Fibroblast of skin of right quadriceps (primary cell): ENCODE results near the gene SERPIND1.
A peak's percentile ranks its signal among the peaks of the same experiment; 100 is the strongest.

Experiments
- DNase-seq: peaks from one replicate; pipeline ENCODE4 v3.0.0-alpha.2; 2013

The SERPIND1 gene

DNA sequence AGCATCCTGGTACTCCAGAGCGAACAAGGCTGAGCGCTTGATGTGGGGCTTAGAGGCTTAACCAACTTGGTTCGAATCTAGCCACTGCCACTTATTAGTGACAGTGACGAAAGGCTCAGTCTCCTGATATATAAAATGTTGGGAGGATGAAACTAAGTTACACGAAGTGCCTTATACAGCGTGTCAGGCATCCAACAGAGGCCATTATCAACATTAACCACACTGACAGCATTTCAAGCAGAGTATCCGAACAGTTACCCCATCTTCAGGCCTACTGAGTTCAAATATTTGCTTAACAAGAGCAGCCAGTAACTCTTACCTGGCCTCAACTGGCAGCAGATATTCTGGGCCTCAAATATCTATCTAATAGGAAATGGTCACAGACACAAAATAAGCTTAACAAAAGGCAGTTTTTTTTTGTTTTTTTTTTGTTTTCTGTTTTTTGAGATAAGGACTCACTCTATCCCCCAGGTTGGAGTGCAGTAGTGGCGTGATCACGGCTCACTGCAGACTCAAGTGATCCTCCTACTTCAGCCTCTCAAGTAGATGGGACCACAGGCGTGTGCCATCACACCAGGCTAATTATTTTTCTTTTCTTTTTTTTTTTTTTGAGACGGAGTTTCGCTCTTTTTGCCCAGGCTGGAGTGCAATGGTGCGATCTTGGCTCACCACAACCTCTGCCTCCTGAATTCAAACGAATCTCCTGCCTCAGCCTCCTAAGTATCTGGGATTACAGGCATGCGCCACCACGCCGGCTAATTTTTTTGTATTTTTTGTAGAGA lies 2.9 kb downstream of the SERPIND1 start:
- DNase-seq = no peak

DNA sequence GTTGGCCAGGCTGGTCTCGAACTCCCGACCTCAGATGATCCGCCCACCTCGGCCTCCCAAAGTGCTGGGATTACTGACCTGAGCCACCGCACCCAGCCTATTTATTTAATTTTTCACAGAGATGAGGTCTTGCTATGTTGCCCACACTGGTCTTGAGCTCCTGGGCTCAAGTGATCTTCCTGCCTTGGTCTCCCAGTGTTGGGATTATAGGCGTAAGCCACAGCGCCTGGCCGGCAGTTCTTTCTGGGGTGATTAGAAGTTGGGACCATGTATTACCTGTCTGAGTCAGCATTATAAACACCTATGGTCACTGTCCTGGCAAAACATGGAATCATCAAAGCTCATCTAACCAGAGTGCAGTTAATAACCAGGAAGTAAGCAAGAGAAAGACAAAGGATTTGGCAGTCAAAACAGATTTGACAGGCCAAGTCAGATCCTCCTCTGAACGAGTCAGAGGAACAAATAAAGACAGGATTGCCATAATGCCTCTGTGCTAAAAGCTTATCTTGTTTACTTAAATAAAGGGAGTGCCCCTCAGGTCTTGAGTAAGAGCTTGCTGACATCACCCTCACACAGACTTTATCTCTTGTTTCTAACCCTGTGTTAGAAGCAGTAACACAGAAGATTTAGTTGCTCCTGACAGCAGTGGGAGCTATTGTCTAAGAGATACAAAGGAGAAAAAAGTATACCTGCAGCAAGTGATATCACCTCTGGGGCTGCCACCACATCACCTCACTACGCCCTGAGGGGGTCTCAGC lies 3.7 kb downstream of the SERPIND1 start:
- peak; percentile 14 for DNase-seq

DNA sequence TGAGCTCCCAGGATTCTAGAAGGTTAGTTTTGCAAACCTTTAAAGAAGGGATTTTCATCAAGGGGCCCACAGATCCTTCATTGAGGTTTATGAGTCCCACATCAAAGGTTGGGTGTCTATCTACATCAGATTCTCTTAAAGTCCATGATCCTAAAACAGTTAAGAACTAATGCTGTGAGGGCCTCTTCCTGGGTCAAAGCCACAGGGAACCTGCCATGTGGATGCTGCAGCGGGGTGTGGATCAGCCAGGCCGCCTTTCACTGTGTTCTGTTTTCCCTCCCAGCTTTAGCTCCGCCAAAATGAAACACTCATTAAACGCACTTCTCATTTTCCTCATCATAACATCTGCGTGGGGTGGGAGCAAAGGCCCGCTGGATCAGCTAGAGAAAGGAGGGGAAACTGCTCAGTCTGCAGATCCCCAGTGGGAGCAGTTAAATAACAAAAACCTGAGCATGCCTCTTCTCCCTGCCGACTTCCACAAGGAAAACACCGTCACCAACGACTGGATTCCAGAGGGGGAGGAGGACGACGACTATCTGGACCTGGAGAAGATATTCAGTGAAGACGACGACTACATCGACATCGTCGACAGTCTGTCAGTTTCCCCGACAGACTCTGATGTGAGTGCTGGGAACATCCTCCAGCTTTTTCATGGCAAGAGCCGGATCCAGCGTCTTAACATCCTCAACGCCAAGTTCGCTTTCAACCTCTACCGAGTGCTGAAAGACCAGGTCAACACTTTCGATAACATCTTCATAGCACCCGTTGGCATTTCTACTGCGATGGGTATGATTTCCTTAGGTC lies 5.3 kb downstream of the SERPIND1 start:
- DNase-seq = no peak

DNA sequence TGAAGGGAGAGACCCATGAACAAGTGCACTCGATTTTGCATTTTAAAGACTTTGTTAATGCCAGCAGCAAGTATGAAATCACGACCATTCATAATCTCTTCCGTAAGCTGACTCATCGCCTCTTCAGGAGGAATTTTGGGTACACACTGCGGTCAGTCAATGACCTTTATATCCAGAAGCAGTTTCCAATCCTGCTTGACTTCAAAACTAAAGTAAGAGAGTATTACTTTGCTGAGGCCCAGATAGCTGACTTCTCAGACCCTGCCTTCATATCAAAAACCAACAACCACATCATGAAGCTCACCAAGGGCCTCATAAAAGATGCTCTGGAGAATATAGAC lies 5.9 kb downstream of the SERPIND1 start:
- DNase-seq = no peak

DNA sequence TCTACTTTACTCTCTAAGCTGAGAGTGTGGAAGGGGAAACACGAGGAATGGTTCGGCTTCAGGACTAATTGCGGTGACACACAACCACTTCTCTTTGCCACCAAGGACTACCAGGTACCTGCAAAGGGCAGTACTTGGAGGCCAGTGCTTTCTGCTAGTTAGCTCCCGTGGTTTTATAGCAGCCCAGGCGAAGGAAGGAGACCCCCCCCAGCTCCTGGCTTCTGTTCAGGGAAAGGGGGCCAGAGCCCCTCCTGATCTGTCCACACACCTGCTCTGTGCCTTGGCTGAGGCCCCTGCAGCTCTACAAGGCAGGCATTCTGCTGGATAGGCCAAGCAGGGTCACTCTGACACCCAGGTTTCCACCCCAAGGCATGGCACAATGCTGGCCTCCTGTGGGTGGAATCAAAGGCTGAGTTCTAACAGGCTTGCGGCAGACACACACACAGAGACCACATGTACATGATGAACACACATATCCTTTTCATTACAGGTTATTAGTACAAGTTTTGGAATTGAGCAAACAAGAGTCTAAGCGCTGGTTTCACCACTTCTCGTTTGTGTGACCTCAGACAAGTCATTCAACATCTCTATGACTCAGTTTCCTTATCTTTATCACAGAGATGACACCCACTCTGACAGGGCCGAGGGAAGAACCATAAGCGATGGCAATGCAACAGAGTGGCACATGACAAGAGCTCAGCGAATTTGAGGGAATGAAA lies 7.5 kb downstream of the SERPIND1 start:
- DNase-seq = no peak

DNA sequence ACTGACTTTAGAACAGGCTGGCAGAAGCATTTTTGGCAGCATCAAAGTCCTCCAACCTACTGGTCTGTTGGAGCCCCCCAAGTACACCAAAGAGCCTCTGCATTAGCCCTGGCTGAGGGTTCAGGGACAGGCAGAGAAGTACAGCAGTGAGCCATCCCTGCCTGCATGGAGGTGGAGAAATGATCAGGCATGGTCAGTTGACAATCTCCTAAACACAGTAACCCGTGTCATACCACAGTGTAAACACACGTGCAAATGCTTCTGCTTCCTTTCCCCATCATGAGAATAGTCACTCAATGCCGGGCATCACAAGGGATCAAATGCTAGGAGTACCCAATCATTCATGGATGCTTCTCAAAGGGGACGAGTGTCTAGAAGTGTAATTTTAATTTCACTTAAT lies 8.2 kb downstream of the SERPIND1 start:
- DNase-seq = no peak

DNA sequence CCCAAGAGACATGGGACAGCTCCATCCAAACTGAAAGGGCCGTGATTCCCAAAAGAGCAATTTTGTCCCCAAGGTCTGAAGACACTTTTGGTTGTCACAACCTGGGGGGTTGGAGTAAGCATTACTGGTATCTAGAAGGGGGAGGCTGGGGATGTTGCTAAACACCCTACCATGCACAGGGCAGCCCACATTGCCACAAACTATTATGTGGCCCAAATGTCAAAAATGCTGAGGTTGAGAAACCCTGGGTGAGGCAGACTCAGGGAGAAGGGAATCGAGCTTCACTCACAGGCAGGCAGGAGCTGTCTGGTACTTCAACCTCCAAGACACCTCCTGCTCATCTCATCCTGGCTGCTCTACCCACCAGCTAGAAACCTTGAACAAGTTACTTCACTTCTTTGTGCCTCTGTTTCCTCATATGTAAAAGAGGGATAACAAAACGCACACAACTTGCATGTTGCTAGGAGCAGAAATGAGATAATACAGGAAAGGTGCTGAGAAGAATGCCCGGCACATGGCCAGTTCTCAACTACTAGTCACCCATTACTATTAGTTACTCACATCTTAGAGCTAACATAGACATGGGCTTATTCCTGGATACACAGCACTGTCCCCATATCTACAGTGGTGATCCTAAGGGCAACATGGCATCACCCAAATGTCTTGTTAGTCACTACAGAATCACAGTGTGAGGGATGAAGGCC lies 8.8 kb downstream of the SERPIND1 start:
- no peak for DNase-seq

DNA sequence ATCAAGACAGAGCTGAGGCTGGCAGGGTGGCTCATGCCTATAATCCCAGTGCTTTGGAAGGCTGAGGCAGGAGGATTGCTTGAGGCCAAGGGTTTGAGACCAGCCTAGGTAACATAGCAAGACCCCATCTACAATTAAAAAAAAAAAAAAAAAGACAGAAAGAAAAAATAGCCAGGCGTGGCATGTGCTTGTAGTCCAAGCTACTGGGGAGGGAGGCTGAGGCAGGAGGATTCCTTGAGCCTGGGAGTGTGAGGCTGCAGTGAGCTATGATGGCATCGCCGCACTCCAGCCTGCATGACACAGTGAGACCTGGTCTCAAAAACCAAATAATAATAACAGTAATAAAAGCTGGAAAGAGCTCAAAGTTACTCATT lies 9.4 kb downstream of the SERPIND1 start:
- DNase-seq = no peak

DNA sequence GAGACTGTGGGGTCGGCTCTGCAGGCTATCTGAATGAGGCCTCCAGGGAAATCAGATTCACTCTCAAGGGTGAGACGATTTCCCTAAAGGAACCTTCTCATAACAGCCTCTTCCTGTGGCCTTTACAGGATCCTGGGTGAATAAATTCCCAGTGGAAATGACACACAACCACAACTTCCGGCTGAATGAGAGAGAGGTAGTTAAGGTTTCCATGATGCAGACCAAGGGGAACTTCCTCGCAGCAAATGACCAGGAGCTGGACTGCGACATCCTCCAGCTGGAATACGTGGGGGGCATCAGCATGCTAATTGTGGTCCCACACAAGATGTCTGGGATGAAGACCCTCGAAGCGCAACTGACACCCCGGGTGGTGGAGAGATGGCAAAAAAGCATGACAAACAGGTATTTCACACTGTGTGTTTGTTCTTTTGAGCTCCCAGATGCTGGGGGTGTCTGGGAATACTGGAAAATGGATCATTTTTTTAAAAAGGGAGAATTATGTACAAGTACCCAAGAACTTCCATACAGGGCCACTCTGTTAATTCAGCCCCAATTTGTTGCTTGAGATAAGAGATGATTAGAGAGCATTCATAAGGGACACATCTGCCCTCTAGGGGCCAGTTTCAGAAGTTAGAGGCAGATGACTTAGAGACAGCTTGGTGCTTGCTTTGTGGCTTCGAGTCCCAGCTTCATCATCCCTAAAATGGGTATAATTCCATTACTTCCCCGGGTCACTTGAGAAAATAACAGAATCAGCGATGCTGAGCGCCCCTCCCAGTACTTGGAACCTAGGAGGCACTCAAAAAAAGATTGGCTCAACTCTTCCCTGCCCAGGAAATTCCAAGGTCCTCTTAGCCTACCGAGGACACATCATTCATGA lies 10.2 kb downstream of the SERPIND1 start:
- peak; percentile 51 for DNase-seq

DNA sequence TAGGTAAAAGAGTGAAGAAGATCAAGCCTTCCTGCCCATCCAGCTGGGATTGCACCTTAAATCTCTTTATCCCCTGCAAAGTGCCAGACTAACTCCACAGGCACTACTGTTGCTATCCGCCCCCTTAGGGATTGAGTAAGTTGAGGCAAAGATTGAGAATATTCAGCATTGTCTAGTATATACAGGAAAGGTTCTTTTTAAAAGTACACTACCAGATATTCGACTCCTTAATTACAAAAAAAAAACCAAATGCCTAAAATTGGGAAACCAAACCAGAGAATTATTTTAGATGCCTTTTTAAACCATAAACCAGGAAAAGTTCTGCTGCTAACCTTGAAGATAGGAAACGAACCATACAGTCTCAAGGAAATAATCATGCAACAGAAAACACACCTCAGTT lies 11.5 kb downstream of the SERPIND1 start:
- DNase-seq = no peak

DNA sequence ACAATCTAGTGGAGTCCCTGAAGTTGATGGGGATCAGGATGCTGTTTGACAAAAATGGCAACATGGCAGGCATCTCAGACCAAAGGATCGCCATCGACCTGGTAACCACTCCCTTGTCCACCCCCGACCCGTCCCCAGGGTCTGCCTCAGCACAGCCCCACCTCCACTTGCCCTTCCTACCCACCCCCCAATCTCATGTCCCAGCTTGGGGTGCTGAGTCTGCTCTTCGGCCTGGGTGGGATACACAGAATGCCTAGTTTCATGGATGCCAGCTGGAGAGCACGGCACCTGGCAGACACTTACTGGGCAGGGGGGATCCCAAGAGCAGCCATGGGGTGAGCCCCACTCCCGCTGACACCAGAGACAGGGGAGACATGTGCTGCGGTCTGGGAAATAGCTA lies 12.1 kb downstream of the SERPIND1 start:
- DNase-seq = no peak

DNA sequence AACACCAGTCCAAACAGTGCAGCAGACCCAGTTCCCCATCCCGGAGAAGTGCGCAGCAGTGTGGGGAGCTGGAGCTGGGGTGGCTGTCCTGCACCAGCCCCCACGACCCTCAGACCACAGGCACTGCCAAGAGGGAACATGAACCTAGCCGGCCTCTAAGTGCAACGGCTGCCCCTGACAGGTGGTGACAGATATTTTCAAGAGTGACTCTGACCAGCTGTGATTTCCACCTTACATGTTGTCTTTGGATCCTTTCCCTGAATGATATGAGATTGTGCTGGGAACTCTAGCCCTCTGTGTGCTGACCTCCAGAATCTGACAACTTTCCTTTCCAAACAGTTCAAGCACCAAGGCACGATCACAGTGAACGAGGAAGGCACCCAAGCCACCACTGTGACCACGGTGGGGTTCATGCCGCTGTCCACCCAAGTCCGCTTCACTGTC lies 12.6 kb downstream of the SERPIND1 start:
- DNase-seq = no peak

DNA sequence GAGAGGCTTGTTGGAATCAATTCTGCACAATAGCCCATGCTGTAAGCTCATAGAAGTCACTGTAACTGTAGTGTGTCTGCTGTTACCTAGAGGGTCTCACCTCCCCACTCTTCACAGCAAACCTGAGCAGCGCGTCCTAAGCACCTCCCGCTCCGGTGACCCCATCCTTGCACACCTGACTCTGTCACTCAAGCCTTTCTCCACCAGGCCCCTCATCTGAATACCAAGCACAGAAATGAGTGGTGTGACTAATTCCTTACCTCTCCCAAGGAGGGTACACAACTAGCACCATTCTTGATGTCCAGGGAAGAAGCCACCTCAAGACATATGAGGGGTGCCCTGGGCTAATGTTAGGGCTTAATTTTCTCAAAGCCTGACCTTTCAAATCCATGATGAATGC lies 13.3 kb downstream of the SERPIND1 start:
- DNase-seq = no peak

DNA sequence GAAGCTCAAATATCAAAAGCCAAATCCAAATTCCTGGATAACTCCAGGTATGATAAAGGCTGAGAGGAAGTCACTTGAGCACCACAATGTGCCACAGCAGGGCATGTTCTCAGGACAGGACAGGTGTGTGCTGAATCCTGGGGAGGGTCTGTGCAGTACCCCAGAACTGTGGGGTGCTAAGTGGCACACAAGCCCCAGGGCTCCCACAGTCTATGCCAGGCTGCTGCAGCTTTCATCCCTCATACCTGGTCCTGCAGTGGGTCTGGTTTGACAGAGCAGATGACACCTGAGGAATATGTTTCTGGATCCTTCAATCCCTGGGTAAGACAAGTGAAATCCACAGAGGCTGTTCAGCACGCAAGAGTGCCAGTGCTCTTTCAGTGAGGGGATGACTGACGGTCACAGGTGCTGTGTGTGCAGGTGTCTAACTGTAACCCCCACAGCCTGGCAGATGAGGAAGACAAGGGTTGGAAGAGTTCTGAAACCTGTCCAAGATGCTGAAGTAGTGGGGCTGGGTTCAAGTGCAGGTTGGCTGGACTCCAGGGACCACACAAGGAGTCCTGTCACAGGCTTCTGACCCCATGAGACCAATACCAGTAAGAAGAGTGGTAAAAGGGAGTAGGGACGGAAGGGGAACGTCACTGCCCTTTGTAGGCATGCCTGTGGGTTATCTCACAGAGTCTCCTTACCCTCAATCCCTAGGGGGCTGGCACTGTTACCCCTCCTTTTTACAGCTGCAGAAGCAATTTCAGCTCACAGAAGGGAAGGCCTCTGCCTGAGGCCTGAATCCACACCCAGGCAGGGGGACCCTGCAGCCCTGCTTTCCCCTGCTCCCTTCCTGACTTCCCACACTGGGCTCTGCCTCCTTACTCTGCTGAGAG lies 14.1 kb downstream of the SERPIND1 start:
- no peak for DNase-seq

DNA sequence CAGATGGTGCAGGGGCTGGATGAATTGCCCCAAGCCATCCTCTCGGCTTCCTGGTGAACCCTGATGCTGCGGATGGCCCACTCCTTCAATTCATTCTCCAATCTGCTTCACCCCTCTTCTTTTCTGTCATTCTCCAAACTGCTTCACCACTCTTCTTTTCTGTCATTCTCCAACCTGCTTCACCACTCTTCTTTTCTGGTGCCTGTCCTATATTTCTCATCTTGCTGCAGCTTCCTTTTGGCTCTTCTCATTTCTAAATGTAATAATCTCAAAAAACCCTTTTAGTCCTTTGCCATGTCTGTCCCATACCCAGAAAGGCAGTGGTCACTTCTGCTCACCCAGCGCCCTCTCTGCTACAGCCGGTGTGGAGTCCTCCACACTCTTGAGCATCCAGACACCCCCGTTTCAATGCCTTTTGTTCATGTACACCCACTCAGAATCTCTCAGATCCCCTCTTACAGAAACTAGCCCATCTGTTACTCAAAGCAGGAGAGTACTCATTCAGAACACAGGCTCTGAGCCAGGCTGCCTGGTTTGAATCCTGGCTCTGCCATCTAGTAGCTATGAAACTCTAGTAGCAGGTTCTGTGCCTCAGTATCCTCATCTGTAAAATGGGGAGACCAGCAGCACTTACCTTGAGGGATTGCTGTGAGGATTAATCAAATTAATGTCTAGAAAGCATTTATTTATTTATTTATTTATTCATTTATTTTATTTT lies 14.9 kb downstream of the SERPIND1 start:
- DNase-seq = no peak

DNA sequence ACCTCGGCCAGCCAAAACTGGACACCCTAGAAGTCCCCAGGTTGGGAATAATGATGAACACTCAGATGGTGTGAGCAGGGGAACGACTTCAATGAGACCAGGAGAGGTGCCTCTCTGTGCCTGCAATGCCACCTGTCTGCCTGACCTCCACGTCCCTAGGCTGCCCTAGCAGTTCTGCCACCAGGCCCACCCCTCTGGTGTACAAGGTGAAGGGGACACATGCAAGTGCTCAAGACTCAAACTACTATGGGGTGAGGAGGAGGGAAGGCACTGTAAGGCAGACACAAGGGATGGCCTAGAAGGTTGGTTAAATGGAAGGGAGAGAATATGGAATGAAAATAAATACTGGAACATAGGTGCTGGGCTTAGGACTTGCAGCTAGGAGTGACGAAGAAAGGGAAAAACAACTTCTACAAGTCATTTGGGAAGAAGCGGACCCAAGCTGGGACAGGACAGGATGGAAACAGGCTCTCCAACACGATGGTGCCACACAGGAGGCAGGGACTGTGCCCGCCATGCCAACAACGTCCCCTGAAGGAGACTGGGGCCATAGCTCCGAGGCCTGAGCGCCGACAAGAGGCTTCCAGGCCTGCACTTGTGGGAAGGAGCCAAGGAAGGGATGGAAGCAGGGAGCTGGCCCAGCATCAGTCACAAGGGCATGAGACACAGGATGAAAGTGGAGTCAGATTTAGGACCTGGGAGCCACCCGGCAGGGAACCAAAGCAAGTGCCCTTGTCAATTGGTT lies 18.5 kb downstream of the SERPIND1 start:
- DNase-seq = no peak

DNA sequence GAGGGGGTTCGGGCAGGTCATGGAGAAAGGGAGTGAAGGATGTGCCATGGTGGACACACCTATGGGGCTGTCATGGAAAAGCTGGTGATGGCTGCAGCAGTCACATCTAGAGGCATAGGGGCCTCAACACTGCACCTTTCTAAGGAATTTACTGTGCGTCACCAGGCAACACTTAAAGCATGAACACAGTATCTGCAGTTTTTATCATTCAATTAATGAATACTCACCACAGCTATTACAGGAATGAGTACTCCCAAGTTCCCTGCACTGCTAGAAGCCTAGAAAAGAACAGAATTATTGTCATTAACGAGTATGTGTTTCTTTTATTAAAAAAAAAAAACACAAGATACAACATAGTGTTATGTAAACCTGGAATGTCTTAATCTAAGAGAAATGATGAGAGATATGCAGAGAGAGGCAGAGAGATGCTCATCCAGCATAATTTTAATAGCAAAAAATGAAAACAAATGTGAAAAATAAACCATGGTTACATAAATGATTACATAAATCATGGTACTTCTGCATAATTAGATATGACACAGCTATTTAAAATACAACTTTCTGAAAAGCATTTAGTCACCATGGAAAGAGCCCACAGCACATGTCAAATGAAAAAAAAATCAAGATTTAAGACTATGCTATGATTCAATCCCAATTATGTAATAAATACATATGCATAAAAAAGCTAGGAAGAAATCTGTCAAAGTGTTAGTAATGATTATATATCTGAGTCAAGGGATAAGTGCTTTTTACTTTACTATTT lies 19.2 kb downstream of the SERPIND1 start:
- DNase-seq = peak; percentile 14
